H1 (cell line): Measurements from ENCODE around the gene SLC2A1. TPM values are rescaled to one million over a fixed set of nuclear protein-coding genes. Genes with fewer than 3 reads are reported as not detected.
A peak's percentile ranks its signal among the peaks of the same experiment; 100 is the strongest.

Source experiments
- CTCF ChIA-PET: fragments of 300-600 bp; sonication (Branson Sonifier 250); formaldehyde crosslinking; loops from one replicate; lab custom pipeline; 2021; ENCODE audit not compliant: partially characterized antibody; lab: Charles Lee
- POLR2A ChIA-PET: fragments of 300-600 bp; sonication (Branson Sonifier 250); formaldehyde crosslinking; loops from one replicate; lab custom pipeline; 2021; ENCODE audit warnings: inconsistent platforms; ENCODE audit not compliant: partially characterized antibody; lab: Charles Lee
- DNase-seq, 2 experiments: peaks; one replicate each; pipeline versions ENCODE4 v3.0.0 to v3.0.0-alpha.2; 2010 to 2022; ENCODE audit warnings: low spot score in 2 of 2, low read depth in 1 of 2, mixed read lengths in 1 of 2
- FAIRE-seq: peaks from 2 replicates; lab custom pipeline; 2011; peaks lifted over from hg19 to GRCh38; lab: Jason Lieb, UNC
- H2AFZ ChIP-seq: 2 replicates; pipeline ENCODE4 v1.8.1; 2012; ENCODE audit warnings: low read length, inconsistent platforms
- H2AK5ac ChIP-seq: 2 replicates; pipeline ENCODE4 v1.6.1; 2013; ENCODE audit warnings: low read depth, low read length
- H2BK120ac ChIP-seq: replicated peaks from 2 replicates; pipeline ENCODE3; 2013; ENCODE audit warnings: low read depth, low read length, inconsistent platforms
- H2BK12ac ChIP-seq: 2 replicates; pipeline ENCODE4 v1.6.1; 2013; ENCODE audit warnings: low read depth, low read length
- H2BK15ac ChIP-seq: 2 replicates; pipeline ENCODE4 v1.6.1; 2013; ENCODE audit warnings: low read length
- H2BK20ac ChIP-seq: 2 replicates; pipeline ENCODE4 v1.6.1; 2013; ENCODE audit warnings: low read length
- H2BK5ac ChIP-seq: 2 replicates; pipeline ENCODE4 v1.6.1; 2013; ENCODE audit warnings: low read depth, low read length
- H3K14ac ChIP-seq: 2 replicates; pipeline ENCODE4 v1.6.1; 2013; ENCODE audit warnings: inconsistent platforms; ENCODE audit not compliant: insufficient read length
- H3K18ac ChIP-seq: 2 replicates; pipeline ENCODE4 v1.6.1; 2013; ENCODE audit warnings: low read length; ENCODE audit errors: extremely low read depth
- H3K23ac ChIP-seq: 2 replicates; pipeline ENCODE4 v1.6.1; 2013; ENCODE audit warnings: inconsistent platforms; ENCODE audit not compliant: insufficient read length
- H3K23me2 ChIP-seq: 2 replicates; pipeline ENCODE4 v1.6.1; 2013; ENCODE audit warnings: low read depth, low read length
- H3K27ac ChIP-seq: 2 replicates; pipeline ENCODE4 v1.6.1; 2011; ENCODE audit warnings: low read depth, low read length, inconsistent platforms
- H3K27me3 ChIP-seq, 4 experiments: replicated peaks in 1 of 4; 1 replicate in 1 of 4; 2 replicates in 3 of 4; pipeline versions ENCODE4 v1.6.1 to v1.8.1; 2011 to 2013; ENCODE audit warnings: low read length in 3 of 4, mild to moderate bottlenecking in 3 of 4, inconsistent platforms in 2 of 4, mixed read lengths in 2 of 4, moderate library complexity in 1 of 4; ENCODE audit not compliant: control insufficient read depth in 3 of 4, insufficient read depth in 3 of 4; ENCODE audit errors: extremely low read depth in 1 of 4
- H3K36me3 ChIP-seq, 4 experiments: 2 replicates each; pipeline versions ENCODE4 v1.6.1 to v1.8.1; 2011 to 2013; ENCODE audit warnings: mild to moderate bottlenecking in 4 of 4, low read length in 3 of 4, moderate library complexity in 2 of 4, control low read depth in 1 of 4, inconsistent platforms in 1 of 4; ENCODE audit not compliant: insufficient read depth in 4 of 4, control insufficient read depth in 2 of 4
- H3K4ac ChIP-seq: replicated peaks from 2 replicates; pipeline ENCODE3; 2013; ENCODE audit warnings: low read length, low read depth, mixed read lengths, inconsistent platforms; ENCODE audit not compliant: insufficient read length
- H3K4me1 ChIP-seq, 4 experiments: replicated peaks in 1 of 4; 1 replicate in 1 of 4; 2 replicates in 3 of 4; pipeline versions ENCODE4 v1.6.1 to v1.8.1; 2011 to 2013; ENCODE audit warnings: low read length in 3 of 4, inconsistent platforms in 2 of 4, mixed read lengths in 1 of 4; ENCODE audit not compliant: insufficient read depth in 4 of 4, control insufficient read depth in 3 of 4
- H3K4me2 ChIP-seq, 2 experiments: 2 replicates each; pipeline versions ENCODE4 v1.6.1 to v1.8.1; 2011 to 2013; ENCODE audit warnings: low read depth in 2 of 2, low read length in 2 of 2, control low read depth in 1 of 2, inconsistent platforms in 1 of 2, mild to moderate bottlenecking in 1 of 2; ENCODE audit not compliant: insufficient read depth in 1 of 2
- H3K4me3 ChIP-seq, 4 experiments: fragments of 200-600, 300-600 bp in 1 of 4; sonication (generic), shearing (Covaris generic), sonication (Bioruptor Twin) in 1 of 4; 2 replicates each; pipeline versions ENCODE4 v1.5.1 to v1.8.1; 2011 to 2016; ENCODE audit warnings: low read length in 4 of 4, low read depth in 3 of 4, control low read depth in 2 of 4, inconsistent platforms in 2 of 4, mild to moderate bottlenecking in 2 of 4, mixed read lengths in 1 of 4, moderate library complexity in 1 of 4; ENCODE audit not compliant: insufficient read depth in 2 of 4; ENCODE audit errors: extremely low read depth in 1 of 4
- H3K56ac ChIP-seq: replicated peaks from 2 replicates; pipeline ENCODE3; 2013; ENCODE audit warnings: low read depth, mild to moderate bottlenecking, mixed read lengths, low read length, inconsistent platforms; ENCODE audit not compliant: insufficient read length
- H3K79me1 ChIP-seq: 2 replicates; pipeline ENCODE4 v1.6.1; 2013; ENCODE audit warnings: low read depth, low read length, control low read depth
- H3K79me2 ChIP-seq, 2 experiments: 2 replicates each; pipeline versions ENCODE4 v1.6.1 to v1.8.1; 2012 to 2013; ENCODE audit warnings: low read length in 2 of 2, mild to moderate bottlenecking in 2 of 2, inconsistent platforms in 1 of 2; ENCODE audit not compliant: insufficient read depth in 2 of 2, control insufficient read depth in 1 of 2
- H3K9ac ChIP-seq, 4 experiments: replicated peaks in 1 of 4; 1 replicate in 1 of 4; 2 replicates in 3 of 4; pipeline versions ENCODE4 v1.6.1 to v1.8.1; 2011 to 2013; ENCODE audit warnings: low read depth in 3 of 4, low read length in 3 of 4, control low read depth in 2 of 4, mild to moderate bottlenecking in 2 of 4, moderate library complexity in 2 of 4, inconsistent platforms in 1 of 4; ENCODE audit errors: extremely low read depth in 1 of 4
- H3K9me3 ChIP-seq, 2 experiments: 2 replicates each; pipeline versions ENCODE4 v1.6.1 to v1.8.1; 2012 to 2013; ENCODE audit warnings: mild to moderate bottlenecking in 2 of 2, moderate library complexity in 2 of 2, control low read depth in 1 of 2, inconsistent platforms in 1 of 2, low read depth in 1 of 2, low read length in 1 of 2, mixed read lengths in 1 of 2; ENCODE audit not compliant: insufficient read depth in 2 of 2
- H4K20me1 ChIP-seq, 2 experiments: replicated peaks in 1 of 2; 2 replicates each; pipeline versions ENCODE3 to v1.8.1; 2011 to 2013; ENCODE audit warnings: inconsistent platforms in 2 of 2, low read length in 2 of 2, mild to moderate bottlenecking in 1 of 2; ENCODE audit not compliant: insufficient read depth in 2 of 2, control insufficient read depth in 1 of 2
- H4K5ac ChIP-seq: 2 replicates; pipeline ENCODE4 v1.6.1; 2013; ENCODE audit warnings: low read length, low read depth, mixed read lengths, inconsistent platforms; ENCODE audit not compliant: insufficient read length
- H4K8ac ChIP-seq: 2 replicates; pipeline ENCODE4 v1.8.0; 2013; ENCODE audit warnings: mild to moderate bottlenecking, moderate library complexity, low read length, inconsistent platforms; ENCODE audit not compliant: insufficient read depth; ENCODE audit errors: extremely low read depth
- H4K91ac ChIP-seq: replicated peaks from 2 replicates; pipeline ENCODE3; 2013; ENCODE audit warnings: low read length, mixed read lengths, inconsistent platforms; ENCODE audit not compliant: insufficient read length
- CBX5 ChIP-seq: fragments of 300-800, 300-1000 bp; sonication (generic); IDR thresholded peaks from 2 replicates; pipeline ENCODE4 v1.7.1; 2016; ENCODE audit warnings: antibody characterized with exemption, low read length, low read depth
- CHD2 ChIP-seq: IDR thresholded peaks from 2 replicates; pipeline ENCODE4 v1.6.1; 2012; ENCODE audit warnings: low read length, improper control_type of control experiment
- HDAC6 ChIP-seq: IDR thresholded peaks from one replicate; pipeline ENCODE4 v1.7.1; 2012; ENCODE audit warnings: low read depth, mild to moderate bottlenecking, inconsistent platforms, low read length, moderate library complexity
- NRF1 ChIP-seq: IDR thresholded peaks from 2 replicates; pipeline ENCODE4 v1.6.1; 2011; ENCODE audit warnings: mild to moderate bottlenecking, low read depth, low read length, improper control_type of control experiment
- SP2 ChIP-seq: IDR thresholded peaks from 2 replicates; pipeline ENCODE4 v1.6.1; 2012; ENCODE audit warnings: mild to moderate bottlenecking, low read length, inconsistent platforms
- YY1 ChIP-seq: IDR thresholded peaks from 2 replicates; pipeline ENCODE4 v1.6.1; 2011; ENCODE audit warnings: low read depth, mild to moderate bottlenecking, low read length
- WGBS, 2 experiments: shearing (Covaris generic) in 1 of 2; methylation state at CpG; one replicate each; pipeline versions ENCODE4 v1.1.6 to v1.1.7; 2013 to 2015; ENCODE audit warnings: low lambda C conversion rate in 2 of 2, mixed read lengths in 2 of 2, inconsistent platforms in 1 of 2, low coverage in 1 of 2, missing lambda C conversion rate in 1 of 2; ENCODE audit not compliant: insufficient replicate concordance in 2 of 2, insufficient coverage in 1 of 2, insufficient read length in 1 of 2; ENCODE audit errors: extremely low coverage in 1 of 2, missing lambda C conversion rate in 1 of 2; 5-methylcytosine and 5-hydroxymethylcytosine counted together
- polyA plus RNA-seq, 7 experiments: library from polyadenylated mRNA; depleted of rRNA in 3 of 7; stranded (reverse) in 5 of 7; unstranded in 2 of 7; fragments of >200 nt in 5 of 7; fragments of 200-250 nt in 2 of 7; gene quantifications; 1 replicate in 5 of 7; 2 replicates in 1 of 7; 4 replicates in 1 of 7; pipeline versions ENCODE4 v1.2.1 to v1.2.3, GENCODE V29; 2011 to 2013; ENCODE audit warnings: missing spikeins in 2 of 7, mixed read lengths in 2 of 7
- total RNA-seq: library from RNA; stranded (reverse); fragmentation: NEBNext Ultra II Directional; extraction: Animal tissue kit (Norgen Biotek cat#: 25700); gene quantifications from 2 replicates; pipeline ENCODE4 v1.2.1, GENCODE V29; 2021

Gene SLC2A1
- total and polyA plus RNA-seq, 2 of the 8 experiments (the other 6 are each of a cell fraction or from before 2014, with no cell fraction given): 230 to 308 TPM

DNA sequence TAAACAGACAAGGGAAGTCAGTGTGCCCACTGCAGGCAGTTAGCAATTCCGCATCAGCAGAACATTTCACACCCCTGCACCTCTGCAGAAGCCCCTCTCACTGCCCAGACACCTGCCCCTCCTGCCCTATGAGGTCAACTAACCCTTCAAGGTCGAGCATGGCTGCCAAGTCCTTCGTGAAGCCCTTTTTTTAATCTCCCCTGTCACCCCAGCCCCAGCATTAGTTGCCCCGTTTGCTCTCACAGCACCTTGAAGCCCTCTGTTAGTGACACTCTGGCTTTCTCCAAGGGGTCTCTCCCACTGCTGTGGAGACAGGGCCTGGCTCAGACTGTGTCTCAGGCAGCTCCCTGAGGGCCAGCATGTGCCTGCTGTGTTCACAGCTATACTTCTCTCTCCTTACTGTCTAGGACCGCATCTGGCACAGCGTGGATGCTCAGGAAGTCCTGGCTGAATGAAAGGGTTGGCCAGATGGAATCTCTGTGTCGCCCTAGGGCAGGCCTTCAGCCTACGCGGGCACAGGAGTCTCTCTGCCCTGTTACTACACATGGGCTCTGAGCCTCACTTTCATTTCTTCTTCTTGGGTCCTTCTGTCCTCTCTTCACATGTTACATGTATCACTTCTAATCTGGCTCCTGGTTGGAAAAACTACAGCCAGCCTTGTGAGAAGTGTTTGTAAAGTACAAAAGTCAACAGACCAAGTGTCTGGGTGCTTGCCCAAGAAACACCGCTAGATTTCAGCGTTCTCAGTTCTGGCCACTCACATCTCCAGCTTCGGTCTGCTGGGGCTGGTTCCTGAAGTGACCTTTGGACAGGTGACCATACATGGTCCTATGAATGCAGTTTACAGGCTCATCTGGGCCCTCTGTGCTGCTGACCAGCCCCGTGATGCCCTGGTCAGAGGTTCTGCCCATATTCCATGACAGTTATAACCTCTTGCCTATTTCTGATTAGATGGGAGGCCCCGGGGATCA is 19.7 kb downstream of the SLC2A1 start:
- H2AFZ ChIP-seq: no peak overlapping the region
- H3K23me2 ChIP-seq: no peaks in the 10 kb centered on the region
- no peak overlapping the region for H3K27ac ChIP-seq
- ChIA-PET CTCF (interaction anchor here (1.0 to 4.8 kb wide), 4 partner anchors 8 to 138 kb away, joined by 3 to 48 read pairs (median 4); no protein-coding TSS in a partner anchor), POLR2A (interaction anchor here (1.0 to 5.1 kb wide), 6 partner anchors 8 to 152 kb away, joined by 3 to 40 read pairs (median 7); no protein-coding TSS in a partner anchor)
- no peak overlapping the region for H3K9ac ChIP-seq
- no peak overlapping the region for H2BK120ac ChIP-seq
- TF ChIP-seq CHD2: no peak
- no peak for TF ChIP-seq NRF1
- TF ChIP-seq CBX5: no peak
- TF ChIP-seq SP2: no peak
- no peak for TF ChIP-seq YY1
- TF ChIP-seq HDAC6: no peak
- peak overlapping the region; percentile 4; the same call in 1 of the 2 replicates for H2BK5ac ChIP-seq
- no peak for DNase-seq
- H3K23ac ChIP-seq: no peak overlapping the region
- H3K79me1 ChIP-seq: peaks cover 30% of the 10 kb centered on the region
- WGBS, 2 experiments: 95% methylated on average over 14 of the region's 14 CpGs; no CpG with 5 or more reads in 1 of the 2 experiments
- no peak overlapping the region for H3K56ac ChIP-seq
- no peak overlapping the region for H2BK20ac ChIP-seq
- H3K18ac ChIP-seq: no peak overlapping the region
- H3K4me1 ChIP-seq: peaks cover 3 to 36% (median 11%) of the 10 kb centered on the region in 4 experiments; a peak in 6 of 7 replicates
- no peak overlapping the region for H3K14ac ChIP-seq
- no peak overlapping the region for H4K5ac ChIP-seq
- H3K9me3 ChIP-seq: no peaks in the 10 kb centered on the region
- peaks cover 14 to 100% of the 10 kb centered on the region in 2 experiments; a peak in 3 of 4 replicates for H3K79me2 ChIP-seq
- no peak overlapping the region for H3K4me3 ChIP-seq
- no peak overlapping the region for H2AK5ac ChIP-seq
- no peaks in the 10 kb centered on the region for H3K27me3 ChIP-seq
- no peak overlapping the region for H3K4ac ChIP-seq
- peaks cover 59 to 83% of the 10 kb centered on the region in 2 experiments for H4K20me1 ChIP-seq
- no peak overlapping the region for H4K91ac ChIP-seq
- H2BK12ac ChIP-seq: no peak overlapping the region
- peaks cover 39 to 93% (median 71%) of the 10 kb centered on the region in 4 experiments for H3K36me3 ChIP-seq
- no peak overlapping the region for H4K8ac ChIP-seq
- H2BK15ac ChIP-seq: no peak overlapping the region
- no peak for FAIRE-seq
- no peak overlapping the region for H3K4me2 ChIP-seq
